Measurements from ENCODE around the gene PODXL2.
A peak's percentile ranks its signal among the peaks of the same experiment; 100 is the strongest.
"Not testable (repeated sequence)": the region's sequence is repeated elsewhere in the genome, so short reads cannot be mapped to it uniquely, and the experiment has no call there.

PODXL2 gene

DNA sequence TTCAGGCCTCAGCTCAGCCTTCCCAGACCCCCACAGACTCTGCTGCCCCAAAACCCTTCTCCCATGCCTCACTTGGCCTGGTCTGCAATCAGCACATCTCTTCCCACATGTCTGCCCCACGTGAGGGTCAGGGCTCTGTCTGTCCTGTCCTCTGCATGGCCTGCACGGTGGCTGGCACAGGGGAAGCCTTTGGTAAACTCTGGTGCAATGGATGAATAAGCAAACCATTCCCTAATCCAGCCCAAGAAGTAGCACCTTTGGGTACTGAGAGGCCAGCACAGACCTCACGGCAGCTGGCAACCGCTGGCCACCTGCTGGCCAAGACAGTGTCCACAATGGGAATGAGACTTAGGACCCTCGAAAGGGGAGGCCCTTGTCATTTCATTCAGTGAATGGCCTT, 71.4 kb downstream of the PODXL2 start:
- TF ChIP-seq POLR2A (IDR thresholded peaks at IDR 0.05; ENCODE audit: low read depth, low read length) (no peak), TAF1 (IDR thresholded peaks at IDR 0.05; ENCODE audit: low read depth, low read length) (no peak), POU2F2 (IDR thresholded peaks at IDR 0.05; ENCODE audit: low read depth, low read length) (no peak), PAX5 (IDR thresholded peaks at IDR 0.05; ENCODE audit: insufficient read depth, low read length, severe bottlenecking) (no peak), SPI1 (IDR thresholded peaks at IDR 0.05; ENCODE audit: low read depth, low read length) (no peak), POLR2AphosphoS5 (IDR thresholded peaks at IDR 0.05; ENCODE audit: low read depth, low read length) (no peak)
- DNase-seq (ENCODE audit: insufficient read length, low spot score) (no peak), FAIRE-seq (no peak)

DNA sequence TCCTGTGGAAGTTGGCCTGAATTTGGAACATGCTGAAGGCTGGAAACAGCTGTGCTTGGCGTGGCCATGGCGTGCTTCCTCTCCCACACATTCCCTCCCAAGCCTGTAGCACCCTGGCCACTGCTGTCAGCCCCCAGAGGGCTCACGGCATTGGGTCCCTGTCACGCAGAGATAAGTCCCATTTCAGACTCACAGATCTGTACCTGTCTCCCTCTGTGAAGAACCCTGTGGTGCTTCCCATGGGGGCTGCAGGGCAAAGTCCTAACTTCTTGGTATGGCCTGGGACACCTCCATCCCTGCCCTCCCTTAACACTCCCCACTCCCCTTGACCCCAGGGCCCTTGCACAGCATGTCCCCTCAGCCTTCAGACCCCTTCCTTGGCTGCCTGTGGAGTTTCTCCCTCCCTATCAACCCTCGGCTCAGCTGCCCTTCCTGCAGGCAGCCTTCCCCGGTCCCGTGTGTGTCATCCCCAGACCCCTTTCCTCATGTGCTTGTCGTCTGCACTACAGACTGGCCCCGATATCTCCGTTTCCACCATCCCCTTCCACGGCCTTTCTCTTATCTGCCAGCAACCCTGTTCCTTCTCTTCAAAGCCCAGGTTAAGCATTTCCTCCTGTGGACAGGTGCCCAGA, 72.4 kb downstream of the PODXL2 start:
- no peak for DNase-seq (ENCODE audit: insufficient read length, low spot score)
- no peak for FAIRE-seq
- no peak for TF ChIP-seq POLR2A (IDR thresholded peaks at IDR 0.05; ENCODE audit: low read depth, low read length)
- TF ChIP-seq SPI1 (IDR thresholded peaks at IDR 0.05; ENCODE audit: low read depth, low read length) = no peak

DNA sequence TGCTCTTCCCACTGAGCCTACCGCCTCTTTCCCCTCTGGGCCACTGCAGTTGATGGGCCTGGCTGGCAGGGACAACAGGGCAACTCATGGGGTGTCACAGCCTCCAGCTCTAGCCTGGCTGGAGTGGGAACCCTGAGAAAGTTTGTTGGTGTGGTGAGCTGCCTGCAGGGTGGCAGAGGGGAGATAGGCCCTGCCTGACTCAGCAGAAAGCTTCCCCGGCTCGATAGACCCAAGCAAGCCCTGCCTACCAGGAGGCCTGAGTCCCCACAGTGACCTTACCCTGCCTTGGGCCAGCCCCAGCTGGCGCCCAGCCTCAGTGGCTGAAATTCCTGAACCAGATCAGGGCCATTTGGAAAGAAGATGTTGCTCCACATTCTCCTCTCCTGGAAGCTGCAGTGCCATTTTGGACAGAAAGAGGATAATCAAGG, 73.2 kb downstream of the PODXL2 start:
- no peak for FAIRE-seq
- DNase-seq (ENCODE audit: insufficient read length, low spot score) = no peak
- TF ChIP-seq PAX5 (IDR thresholded peaks at IDR 0.05; ENCODE audit: insufficient read depth, low read length, severe bottlenecking) (no peak), TAF1 (IDR thresholded peaks at IDR 0.05; ENCODE audit: low read depth, low read length) (no peak), SPI1 (IDR thresholded peaks at IDR 0.05; ENCODE audit: low read depth, low read length) (no peak), POU2F2 (IDR thresholded peaks at IDR 0.05; ENCODE audit: low read depth, low read length) (no peak), POLR2AphosphoS5 (IDR thresholded peaks at IDR 0.05; ENCODE audit: low read depth, low read length) (no peak), POLR2A (IDR thresholded peaks at IDR 0.05; ENCODE audit: low read depth, low read length) (no peak)

- DNase-seq (ENCODE audit: insufficient read length, low spot score); FAIRE-seq: not testable (repeated sequence)
These were observed 75.9 kb downstream of the PODXL2 start for GRCh38 chr3:127704840-127705239.

DNA sequence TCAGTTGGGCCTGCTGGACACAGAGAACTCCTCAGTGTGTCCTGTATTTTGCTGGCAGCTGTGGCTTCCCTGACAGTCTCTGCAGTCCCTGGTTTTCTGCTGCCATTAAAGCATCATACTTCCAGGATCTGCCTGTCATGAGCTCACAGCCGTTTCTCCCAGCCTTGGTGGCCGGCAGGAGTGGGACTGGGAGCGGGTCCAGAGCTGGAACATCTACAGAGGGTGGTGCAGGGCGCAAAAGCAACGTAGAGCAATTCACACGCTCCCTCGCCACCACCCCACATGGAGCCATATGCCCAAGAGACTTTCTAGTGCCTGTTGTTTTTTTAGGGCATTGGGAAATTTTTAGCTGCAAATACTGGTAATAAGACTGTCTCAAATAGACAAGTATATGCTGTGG, 77.3 kb downstream of the PODXL2 start:
- TF ChIP-seq POU2F2 (IDR thresholded peaks at IDR 0.05; ENCODE audit: low read depth, low read length) (no peak), TAF1 (IDR thresholded peaks at IDR 0.05; ENCODE audit: low read depth, low read length) (no peak), PAX5 (IDR thresholded peaks at IDR 0.05; ENCODE audit: insufficient read depth, low read length, severe bottlenecking) (no peak), POLR2A (IDR thresholded peaks at IDR 0.05; ENCODE audit: low read depth, low read length) (no peak), SPI1 (IDR thresholded peaks at IDR 0.05; ENCODE audit: low read depth, low read length) (no peak), POLR2AphosphoS5 (IDR thresholded peaks at IDR 0.05; ENCODE audit: low read depth, low read length) (no peak)
- DNase-seq (ENCODE audit: insufficient read length, low spot score) (no peak), FAIRE-seq (no peak)

GRCh38 chr3:127706785-127707351, 77.9 kb downstream of the PODXL2 start:
- FAIRE-seq (no peak), DNase-seq (ENCODE audit: insufficient read length, low spot score) (no peak)
- TF ChIP-seq PAX5 (IDR thresholded peaks at IDR 0.05; ENCODE audit: insufficient read depth, low read length, severe bottlenecking) (no peak), TAF1 (IDR thresholded peaks at IDR 0.05; ENCODE audit: low read depth, low read length) (no peak), SPI1 (IDR thresholded peaks at IDR 0.05; ENCODE audit: low read depth, low read length) (no peak), POU2F2 (IDR thresholded peaks at IDR 0.05; ENCODE audit: low read depth, low read length) (no peak), POLR2A (IDR thresholded peaks at IDR 0.05; ENCODE audit: low read depth, low read length) (no peak), POLR2AphosphoS5 (IDR thresholded peaks at IDR 0.05; ENCODE audit: low read depth, low read length) (no peak)

GRCh38 chr3:127707851-127708411, 78.9 kb downstream of the PODXL2 start:
- FAIRE-seq (no peak), DNase-seq (ENCODE audit: insufficient read length, low spot score) (no peak)
- TF ChIP-seq SPI1 (IDR thresholded peaks at IDR 0.05; ENCODE audit: low read depth, low read length) = no peak
- TF ChIP-seq PAX5 (IDR thresholded peaks at IDR 0.05; ENCODE audit: insufficient read depth, low read length, severe bottlenecking) = no peak
- no peak for TF ChIP-seq POLR2A (IDR thresholded peaks at IDR 0.05; ENCODE audit: low read depth, low read length)
- TF ChIP-seq TAF1 (IDR thresholded peaks at IDR 0.05; ENCODE audit: low read depth, low read length) = no peak
- TF ChIP-seq POU2F2 (IDR thresholded peaks at IDR 0.05; ENCODE audit: low read depth, low read length) = no peak

- DNase-seq (ENCODE audit: insufficient read length, low spot score) (no peak), FAIRE-seq (no peak)
- TF ChIP-seq POU2F2 (IDR thresholded peaks at IDR 0.05; ENCODE audit: low read depth, low read length) (no peak), POLR2A (IDR thresholded peaks at IDR 0.05; ENCODE audit: low read depth, low read length) (no peak), TAF1 (IDR thresholded peaks at IDR 0.05; ENCODE audit: low read depth, low read length) (no peak), SPI1 (IDR thresholded peaks at IDR 0.05; ENCODE audit: low read depth, low read length) (no peak), PAX5 (IDR thresholded peaks at IDR 0.05; ENCODE audit: insufficient read depth, low read length, severe bottlenecking) (no peak), POLR2AphosphoS5 (IDR thresholded peaks at IDR 0.05; ENCODE audit: low read depth, low read length) (no peak)
These were observed 79.9 kb downstream of the PODXL2 start for GRCh38 chr3:127708837-127709236.

- FAIRE-seq = peak; percentile 16
- TF ChIP-seq PAX5 (IDR thresholded peaks at IDR 0.05; ENCODE audit: insufficient read depth, low read length, severe bottlenecking) (no peak), POLR2A (IDR thresholded peaks at IDR 0.05; ENCODE audit: low read depth, low read length) (no peak), POU2F2 (IDR thresholded peaks at IDR 0.05; ENCODE audit: low read depth, low read length) (no peak)
- DNase-seq (ENCODE audit: insufficient read length, low spot score) = no peak
These were observed 80.5 kb downstream of the PODXL2 start for GRCh38 chr3:127709320-127710060.
